Glomerular visceral epithelial cell (primary cell): ENCODE data around the gene KCNK10.

Experiments
- DNase-seq: peaks from one replicate; pipeline ENCODE4 v3.0.0-alpha.2; 2016; ENCODE audit errors: extremely low spot score

The KCNK10 gene

DNA sequence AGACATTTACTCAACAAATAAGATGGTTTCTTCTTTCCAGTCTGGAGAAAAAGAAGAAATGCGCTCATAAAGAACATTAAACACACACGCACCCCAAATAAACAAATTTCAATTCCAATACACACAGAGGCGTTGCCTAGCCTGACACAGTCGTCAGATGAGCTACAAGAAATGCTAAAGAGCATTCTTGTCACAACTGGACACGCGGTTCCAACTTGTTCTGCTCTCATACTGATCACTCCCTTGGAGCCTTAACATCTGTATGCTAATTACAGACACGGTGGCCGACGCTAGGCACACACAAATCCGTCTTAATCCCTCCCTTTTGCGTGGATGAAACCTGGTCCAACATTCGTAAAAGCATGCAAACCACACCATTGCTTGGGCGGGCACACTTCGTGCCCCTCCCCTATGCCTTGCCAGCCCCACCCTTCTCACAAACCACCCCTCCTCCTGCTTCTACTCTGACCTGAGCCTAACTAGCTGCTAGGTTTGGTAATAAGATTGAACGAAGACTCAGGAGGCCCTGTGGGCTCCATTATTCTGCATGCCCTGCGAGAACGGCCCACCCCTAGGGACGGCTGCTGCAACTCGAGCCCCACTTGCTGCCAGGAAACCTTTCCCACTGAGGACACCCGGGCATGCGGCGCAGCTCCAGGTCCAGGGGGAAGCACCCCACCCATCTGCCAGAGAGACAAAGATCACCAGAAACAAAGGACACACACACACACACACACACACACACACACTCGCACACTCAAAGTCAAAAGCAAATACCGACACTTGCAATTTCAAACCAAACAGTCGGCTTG, 1.2 kb downstream of the KCNK10 start:
- DNase-seq, result no peak

DNA sequence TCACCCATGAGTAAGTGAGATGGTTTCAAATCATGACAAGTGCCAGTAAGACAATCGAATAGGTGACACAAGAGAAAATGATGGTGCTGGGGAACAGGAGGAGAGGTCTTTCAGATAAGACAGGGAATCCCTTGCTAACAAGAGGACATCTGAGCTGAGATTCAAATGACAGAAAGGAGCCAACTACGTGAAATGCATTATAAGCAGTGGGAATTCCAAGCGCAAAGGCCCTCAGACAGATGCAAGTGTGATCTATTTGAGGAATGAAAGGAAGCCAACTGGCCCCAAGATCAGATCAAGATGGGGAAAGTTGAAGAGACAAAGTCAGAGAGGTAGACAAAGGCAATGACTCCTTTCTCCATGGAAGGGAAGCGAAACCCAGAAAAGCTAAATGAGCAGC, 4.7 kb downstream of the KCNK10 start:
- DNase-seq, result no peak

DNA sequence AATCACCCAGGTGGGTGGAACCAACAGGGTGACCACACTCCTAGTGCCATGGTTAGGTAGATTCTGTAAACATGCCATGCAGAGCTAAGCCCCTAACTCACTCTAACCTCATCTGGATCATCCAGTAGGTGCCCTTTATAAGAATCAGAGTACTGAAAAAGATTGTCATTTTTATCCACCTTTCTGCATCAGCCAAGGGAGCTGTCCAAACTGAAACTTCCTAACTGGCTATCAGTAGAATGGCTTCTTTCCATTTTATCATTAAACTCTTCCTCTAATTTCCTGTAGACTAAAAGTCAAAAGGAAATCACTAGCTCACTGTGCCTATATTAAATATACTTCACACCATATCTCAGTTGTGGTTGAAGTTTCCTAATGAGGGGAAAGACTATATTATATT, 6.5 kb downstream of the KCNK10 start:
- DNase-seq, result no peak

DNA sequence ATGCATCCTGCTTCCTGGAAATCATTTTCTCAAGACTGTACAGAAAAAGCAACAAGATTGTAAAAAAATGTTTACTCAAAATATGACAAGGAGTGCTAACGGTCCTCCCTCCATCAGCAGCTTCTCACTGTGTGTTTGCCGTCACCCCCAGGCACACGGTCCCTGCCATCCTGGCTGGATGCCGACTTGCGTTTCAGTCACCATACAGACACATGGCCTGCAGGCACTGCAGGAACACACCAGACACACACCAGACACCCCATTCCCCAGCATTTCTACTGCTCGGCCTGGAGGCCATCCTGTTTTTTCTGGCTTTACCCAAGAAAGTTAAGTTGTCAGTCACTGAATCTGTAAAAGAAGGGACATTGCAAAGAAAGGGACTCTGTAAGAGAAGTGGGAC, 10.8 kb downstream of the KCNK10 start:
- DNase-seq, result no peak

DNA sequence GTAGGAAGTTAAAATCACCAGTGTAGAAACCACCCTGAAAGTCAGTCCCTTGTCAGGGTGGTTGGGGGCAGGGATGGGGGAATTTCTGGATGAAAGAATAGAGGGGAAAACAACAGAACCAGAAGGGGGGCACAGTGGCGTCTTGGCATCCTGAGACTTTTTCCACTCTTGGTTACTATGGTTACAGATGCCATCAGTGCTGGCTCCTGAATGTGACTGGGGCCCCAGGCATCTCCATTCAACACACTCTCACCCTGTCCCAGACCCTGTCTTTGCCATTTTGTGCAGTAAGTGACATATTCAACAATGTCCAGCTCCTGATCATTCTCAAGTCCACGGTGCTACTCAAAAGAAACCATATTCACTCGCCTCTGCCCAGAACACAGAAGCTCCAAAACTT, 11.3 kb downstream of the KCNK10 start:
- no peak for DNase-seq

DNA sequence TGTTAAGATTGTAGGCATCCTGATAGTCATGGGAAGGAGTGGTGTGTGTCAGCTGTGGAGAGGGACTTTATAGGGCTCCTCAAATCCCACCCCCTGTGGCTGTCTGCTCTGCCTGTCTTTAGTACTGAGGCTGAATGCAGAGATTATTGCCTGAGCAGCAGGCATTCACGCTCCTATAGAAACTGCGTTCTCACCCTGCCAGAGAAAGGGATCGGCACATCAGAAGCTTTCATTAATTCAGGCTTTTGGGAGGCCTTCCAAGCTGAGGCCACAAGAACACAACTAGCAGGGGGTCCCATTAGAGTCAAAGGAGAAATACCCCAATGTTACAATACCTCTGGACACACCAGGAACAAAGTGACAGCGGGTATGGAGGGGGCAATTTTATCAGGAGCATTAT, 12.6 kb downstream of the KCNK10 start:
- DNase-seq, result no peak

DNA sequence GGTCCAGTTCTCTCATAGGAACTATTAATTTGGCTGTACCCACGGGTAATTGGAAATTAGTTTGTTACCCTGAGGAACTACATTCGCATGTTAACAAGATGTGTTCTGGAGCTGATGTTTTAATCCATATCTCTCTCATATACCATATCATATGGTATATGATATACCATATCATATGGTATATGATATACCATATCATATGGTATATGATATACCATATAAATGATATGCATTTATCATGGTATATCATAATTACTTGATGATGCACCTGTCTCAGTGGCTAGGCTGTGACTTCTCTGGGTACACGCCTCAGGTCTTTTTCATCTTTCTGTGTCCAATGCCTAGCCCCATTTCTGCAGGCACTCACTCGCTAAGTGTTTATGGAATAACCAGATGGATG, 13.0 kb downstream of the KCNK10 start:
- no peak for DNase-seq

DNA sequence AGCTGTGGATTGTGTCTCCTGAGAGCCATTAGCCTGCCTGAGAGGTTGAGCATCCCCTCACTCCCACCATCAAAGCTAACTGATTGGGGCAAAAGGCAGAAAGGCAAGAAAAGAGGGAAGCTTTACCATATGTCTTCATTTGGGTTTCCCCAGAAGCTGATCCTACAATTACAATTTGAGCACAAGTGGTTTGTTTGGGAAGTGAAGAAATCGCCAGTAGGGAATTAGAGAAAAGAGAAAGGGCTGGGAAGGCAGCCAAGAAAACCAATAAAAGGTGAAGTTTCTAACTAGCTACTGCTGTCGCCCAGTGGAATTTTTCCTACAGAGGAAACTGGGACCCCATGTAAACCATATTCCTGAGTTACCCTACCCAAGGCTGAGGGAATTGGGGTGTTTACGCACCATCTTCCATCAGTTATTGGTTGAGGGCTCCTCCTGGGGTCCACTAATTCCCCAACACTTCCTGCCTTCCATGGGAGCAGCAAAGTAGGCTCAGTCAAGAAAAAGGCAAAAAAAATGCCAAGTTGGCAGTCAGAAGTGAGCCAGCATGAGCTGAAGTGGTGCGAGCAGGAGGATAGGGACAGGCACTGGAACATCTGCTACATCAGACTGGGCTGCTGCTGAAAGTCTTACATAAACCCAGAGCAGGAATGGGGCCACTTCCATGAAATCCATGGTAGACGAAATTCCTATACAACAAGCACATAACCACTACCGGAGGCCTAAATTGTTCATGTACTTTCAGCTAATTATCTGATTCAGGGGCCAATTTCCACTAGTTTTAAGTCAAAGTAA, 17.3 kb downstream of the KCNK10 start:
- DNase-seq, result no peak

DNA sequence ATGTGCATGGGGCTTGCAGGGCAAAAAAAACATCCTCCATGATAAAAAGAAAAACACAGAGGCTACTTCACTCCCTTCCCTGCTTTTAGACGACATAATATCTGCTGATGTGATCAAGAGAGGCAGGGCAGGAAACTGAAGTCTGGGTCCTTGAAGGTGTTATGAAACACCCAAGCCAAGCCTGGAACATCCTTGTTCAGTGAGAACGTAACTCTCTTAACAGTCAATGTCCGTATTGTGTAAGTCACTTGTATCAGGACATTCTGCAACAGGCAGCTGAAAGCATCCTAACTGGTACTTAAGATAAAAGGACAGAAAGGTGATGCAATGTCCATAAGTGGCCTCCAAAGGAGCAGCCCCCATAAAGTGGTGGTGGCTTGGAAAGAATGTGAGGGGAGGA, 20.0 kb downstream of the KCNK10 start:
- no peak for DNase-seq

DNA sequence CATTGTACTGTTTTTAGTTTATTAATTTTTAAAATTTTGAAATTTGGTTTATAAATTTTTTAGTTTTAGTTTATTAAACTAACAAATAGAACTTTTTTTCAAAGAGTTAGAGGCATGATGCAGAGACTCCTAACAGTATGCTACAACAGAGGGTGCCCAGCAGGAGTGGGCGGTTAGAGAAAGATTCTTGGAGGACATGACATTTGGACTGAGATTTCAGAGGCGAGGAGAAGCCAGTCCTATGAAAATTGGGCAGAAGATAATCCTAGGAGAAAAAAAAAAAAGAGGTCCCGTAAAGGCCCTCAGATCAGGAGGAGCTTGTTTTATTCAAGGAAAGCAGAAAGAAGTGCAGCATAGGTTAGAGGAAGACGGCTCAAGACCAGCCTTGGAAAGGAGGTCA, 21.7 kb downstream of the KCNK10 start:
- no peak for DNase-seq

DNA sequence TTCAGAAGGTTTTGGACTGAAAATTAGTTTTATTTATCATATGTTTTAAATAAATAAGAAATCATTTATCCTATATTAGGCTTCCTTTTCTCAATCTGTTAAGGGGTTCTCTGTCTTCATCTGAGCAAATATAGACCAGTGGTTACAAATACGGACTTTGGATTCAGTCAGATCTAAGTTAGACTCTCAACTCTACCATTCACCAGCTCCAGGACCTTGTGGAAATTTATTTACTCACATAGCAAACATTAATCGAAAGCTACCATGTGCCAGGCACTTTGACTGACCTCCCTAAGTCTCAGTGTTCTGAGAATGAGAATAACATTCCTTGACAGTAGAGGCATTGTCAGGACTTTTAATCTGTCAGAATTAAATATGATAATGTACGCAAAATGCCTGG, 22.3 kb downstream of the KCNK10 start:
- no peak for DNase-seq

DNA sequence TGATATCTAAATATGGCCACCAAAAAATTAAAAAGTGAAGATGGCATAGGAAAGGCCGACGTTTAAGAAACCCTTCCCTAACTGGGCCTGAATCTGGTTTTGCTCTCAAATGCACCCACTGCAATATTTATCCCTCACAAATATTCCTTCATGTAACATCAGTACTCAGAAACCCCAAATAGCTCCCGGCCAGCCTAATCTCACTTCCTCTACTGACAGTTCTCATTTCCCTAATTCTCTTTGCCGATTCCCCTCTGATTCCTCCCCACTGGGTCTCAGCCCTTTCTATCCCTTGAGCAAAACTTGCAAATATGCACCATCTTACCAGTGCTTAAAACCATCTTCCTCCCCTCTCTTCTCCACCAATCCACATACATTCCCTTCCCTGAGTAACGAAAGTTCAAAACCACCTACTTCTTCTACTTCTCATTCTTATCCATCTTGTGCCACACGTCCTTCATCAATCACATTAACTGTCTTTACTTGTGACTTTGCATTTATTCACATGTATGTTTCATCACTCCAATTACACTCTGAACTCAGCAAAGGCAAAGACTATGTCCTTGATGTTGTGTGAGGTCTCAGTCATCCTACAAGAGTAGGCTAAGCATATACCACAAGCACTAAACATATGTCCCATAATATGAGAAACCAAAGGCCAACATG, 23.1 kb downstream of the KCNK10 start:
- no peak for DNase-seq

DNA sequence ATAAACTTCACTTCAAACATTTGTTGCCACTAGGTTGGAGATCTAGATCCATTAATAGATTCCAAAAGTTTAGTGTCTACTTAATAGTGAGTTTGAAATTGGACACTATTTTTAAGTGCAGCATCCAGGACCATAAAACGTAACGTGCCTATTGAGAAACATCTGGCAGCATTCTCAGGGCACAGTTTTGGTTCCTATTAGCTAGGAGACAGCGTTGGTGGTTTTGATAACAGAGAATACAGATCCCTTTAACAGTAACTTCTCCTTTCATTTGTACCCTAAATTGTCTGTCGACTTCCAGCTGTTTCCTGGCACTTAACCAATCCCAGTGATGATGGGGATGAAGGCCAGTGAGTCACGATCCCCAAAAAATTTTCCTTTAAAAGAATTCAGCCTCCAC, 25.8 kb downstream of the KCNK10 start:
- DNase-seq, result no peak

DNA sequence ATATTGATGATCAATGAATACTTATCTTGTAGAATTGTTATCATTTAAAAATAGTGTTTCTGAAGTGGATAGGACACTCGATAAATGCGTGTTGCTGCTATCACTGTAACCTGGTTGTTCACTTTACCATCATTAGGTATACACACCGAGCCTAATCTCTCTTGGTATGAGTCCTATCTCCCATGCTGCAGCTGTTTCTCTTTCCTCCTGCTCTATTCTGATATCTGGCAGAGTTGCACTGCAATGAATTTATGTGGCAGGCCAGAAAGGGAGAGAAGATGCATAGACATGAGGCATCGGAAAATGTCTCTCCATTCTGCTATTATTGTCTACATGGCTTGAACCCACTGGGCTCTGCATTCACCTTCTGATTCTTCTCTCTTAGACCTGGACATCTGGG, 26.7 kb downstream of the KCNK10 start:
- DNase-seq, result no peak

DNA sequence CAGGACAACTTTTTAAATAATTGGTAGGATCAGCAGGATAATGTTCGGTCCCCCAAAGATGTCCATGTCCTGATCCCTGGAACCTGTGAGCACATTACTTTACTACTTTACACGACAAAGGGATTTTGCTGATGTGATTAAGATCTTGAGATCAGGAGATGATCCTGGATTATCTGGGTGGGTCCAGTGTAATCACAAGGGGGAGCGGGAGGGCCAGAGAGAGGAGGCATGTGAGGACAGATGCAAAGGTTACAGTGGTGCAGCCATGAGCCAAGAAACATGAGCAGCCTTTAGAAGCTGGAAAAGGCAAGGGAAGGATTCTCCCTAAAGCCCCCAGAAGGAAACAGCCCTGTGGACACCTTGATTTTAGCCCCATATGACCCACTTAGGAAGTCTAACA, 33.1 kb downstream of the KCNK10 start:
- DNase-seq, result no peak

DNA sequence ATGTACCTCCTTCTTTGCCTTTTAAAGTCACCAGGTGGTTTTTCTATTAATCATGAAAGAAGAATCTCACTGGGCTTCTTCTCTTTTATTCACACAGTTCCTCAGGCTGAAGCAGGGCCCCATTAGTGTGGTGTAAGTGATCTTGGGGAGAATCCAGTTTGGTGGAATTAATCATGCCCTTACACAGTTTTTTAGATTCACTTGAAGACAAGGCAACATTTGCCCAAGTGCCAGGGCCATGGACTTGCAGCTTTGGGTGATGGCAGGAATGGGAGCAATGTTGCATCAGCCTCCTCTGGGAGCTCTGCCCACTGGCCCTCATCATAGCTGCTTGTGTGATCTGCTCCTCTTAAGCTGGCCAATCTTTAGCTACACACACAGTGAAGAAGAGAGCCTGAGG, 33.8 kb downstream of the KCNK10 start:
- DNase-seq, result no peak

DNA sequence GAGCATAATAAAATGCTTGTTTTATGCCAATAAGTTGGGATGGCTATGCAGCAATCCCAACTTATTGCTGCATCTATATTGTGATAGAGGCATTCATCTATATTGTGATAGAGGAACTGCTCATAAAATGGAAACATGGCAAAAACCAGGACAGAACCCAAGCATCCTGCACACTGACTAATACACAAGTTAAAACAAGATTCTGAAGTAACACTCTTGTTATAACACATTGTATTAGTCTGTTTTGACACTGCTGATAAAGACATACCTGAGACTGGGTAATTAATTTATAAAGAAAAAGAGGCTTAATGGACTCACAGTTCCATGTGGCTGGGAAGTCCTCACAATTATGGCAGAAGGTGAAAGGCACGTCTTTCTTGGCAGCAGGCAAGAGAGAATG, 36.8 kb downstream of the KCNK10 start:
- no peak for DNase-seq

DNA sequence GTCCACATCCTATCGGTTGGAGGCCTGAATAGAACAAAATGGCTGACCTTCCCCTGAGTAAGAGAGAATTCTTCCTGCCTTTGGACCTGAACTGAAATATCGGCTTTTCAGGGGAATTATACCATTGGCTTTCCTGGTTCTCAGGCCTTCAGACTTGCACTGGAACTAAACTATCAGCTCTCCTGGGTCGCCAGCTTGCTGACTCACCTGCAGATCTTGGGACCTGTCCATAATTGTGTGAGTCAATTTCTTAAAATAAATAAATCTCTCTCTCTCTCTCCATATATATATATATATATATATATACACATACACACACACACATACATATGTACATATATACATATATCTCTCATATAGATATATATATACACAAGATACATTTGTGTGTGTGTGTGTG, 41.6 kb downstream of the KCNK10 start:
- DNase-seq, result no peak

DNA sequence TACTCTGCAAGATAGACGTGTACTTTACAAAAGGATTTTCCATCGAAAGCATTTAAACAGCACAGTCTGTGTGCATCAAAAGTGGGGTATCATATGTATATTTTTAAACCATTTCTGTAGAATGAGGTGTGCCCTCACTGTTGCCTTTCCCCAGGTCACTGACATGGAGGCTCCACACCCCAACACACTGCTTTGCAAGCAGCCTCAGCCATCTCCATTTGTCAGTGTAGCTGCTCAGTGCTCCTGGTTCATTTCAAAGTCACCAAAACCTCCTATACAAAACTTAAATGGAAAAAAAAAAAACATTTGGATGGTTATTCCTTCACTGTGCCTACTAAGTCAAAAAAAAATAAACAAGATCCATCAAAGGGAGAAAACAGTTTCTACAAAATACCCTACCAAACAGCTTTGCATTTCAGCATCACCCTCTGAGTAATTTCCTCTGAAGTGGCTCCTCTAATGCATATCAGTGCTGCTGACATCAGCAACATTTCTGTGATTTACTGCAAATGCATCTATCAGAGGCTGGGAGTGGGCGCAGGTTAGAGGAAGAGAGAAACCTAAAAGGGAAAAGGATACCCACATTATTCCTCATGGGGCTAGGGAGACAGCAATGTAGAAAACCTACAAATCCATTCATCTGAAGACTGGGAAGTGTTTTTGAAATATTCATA, 46.0 kb downstream of the KCNK10 start:
- no peak for DNase-seq

DNA sequence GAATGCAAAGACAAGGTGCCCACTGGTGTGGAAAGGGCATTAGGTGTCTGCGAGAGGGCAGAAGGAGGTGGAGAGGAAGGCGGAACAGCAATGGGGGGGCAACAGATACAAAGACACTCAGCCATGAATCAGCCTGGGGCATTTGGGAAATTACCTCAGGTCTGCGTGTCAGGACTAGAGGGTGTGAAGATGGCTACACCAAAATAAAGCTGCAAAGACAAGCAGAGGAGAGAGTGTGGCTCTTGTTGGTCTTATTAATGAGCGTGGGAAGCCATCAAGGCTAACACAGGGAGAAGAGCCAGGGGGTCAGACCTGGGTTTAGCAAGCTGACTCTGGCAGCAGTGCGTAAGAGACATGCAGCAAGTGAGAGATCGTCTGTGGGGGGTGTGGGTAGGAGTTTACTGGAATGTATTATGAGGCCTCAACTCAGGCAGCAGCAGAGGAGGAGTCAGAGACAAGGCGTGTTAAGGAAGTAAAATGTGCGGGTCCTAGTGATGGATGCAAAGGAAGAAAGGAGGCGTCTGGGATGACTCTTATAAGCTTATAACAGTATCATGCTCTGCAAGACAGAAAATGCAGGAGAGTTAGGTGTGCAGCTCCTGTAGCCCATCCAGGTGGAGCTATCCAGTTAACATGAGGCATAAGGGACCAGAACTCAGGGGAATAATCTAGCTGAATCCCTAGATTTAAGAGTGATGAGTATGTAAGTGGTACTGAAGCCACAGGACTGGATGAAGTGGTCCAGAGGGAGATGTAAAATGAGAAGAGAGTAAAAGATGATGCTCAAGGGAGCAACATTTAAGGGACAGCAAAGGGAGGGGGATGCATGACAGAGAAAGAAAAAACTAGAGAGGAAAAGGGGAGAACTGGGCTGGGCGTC, 50.4 kb downstream of the KCNK10 start:
- DNase-seq, result no peak

DNA sequence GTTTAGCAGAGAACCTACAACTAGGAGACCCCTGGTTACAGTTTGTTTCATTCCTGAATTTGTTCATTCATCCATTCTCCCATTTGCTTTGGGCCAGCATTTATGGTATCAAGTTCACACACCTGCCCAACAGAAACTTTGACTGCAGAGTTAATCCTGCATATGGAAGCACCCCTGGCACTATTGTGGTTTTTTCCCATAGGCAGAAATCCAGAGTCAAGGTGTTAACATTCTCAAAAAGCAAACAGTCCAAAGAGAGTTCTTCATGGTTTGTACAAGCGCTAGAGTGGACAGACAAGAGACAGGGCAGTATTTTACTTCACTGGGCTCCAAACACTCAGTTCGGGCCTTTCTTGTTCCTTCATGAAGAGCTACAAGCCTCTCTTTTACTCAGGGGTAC, 51.9 kb downstream of the KCNK10 start:
- DNase-seq, result no peak
